Measurements from ENCODE around the gene SERP1.

DNA sequence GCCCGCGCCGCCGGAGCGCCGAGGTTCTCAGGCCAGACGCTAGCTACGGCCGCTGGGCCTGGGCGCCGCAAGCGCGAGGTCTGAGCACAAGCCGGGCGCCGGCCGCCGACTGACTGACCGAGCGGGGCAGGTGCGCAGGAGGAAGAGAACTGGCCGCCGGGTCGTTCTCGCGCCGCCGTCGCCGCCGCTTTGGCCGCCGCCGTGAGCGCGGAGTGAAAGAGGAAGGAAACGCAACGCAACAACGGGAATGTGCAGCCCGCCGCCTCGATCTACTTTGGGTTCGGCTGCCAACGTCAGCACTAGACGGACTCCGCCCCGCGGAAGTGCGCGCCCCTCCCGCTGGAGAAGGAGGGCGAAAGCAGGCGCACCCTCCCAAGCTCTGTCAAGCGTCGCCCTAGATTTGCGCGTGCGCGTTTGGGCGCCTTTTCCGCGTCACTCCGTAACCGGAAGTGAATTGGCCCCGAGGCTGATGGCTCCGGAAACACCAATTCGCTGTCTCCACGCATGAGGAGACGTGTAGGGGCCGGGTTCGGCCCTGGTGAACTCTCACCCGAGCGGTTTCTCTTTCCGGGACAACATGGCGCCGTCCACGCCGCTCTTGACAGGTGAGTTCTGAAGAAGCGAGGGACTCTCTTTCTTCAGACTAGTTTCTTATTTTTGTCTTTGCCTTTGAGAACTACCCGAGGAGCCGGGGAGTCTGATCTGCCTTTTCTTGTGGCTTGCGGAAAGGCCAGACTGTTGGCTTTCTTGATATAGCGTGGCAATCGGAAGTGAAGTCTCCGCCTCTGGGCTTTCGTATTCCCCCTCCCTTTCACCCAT, at the start of gene SERP1, which contains the start of gene EIF2A:
- TF ChIP-seq, protein P1, sequence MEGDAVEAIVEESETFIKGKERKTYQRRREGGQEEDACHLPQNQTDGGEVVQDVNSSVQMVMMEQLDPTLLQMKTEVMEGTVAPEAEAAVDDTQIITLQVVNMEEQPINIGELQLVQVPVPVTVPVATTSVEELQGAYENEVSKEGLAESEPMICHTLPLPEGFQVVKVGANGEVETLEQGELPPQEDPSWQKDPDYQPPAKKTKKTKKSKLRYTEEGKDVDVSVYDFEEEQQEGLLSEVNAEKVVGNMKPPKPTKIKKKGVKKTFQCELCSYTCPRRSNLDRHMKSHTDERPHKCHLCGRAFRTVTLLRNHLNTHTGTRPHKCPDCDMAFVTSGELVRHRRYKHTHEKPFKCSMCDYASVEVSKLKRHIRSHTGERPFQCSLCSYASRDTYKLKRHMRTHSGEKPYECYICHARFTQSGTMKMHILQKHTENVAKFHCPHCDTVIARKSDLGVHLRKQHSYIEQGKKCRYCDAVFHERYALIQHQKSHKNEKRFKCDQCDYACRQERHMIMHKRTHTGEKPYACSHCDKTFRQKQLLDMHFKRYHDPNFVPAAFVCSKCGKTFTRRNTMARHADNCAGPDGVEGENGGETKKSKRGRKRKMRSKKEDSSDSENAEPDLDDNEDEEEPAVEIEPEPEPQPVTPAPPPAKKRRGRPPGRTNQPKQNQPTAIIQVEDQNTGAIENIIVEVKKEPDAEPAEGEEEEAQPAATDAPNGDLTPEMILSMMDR (conservative IDR thresholded peaks at IDR 0.05) = no peak
- peak; percentile 96 for TF ChIP-seq ZFX (IDR thresholded peaks at IDR 0.05)
